Measurements from ENCODE around the gene BPIFB3. TPM values are rescaled to one million over a fixed set of nuclear protein-coding genes. Genes with fewer than 3 reads are reported as not detected.

Gene BPIFB3
- polyA plus RNA-seq, 1 donor (not counting 4 experiments of a cell fraction or from before 2014, with no cell fraction given) = not detected

DNA sequence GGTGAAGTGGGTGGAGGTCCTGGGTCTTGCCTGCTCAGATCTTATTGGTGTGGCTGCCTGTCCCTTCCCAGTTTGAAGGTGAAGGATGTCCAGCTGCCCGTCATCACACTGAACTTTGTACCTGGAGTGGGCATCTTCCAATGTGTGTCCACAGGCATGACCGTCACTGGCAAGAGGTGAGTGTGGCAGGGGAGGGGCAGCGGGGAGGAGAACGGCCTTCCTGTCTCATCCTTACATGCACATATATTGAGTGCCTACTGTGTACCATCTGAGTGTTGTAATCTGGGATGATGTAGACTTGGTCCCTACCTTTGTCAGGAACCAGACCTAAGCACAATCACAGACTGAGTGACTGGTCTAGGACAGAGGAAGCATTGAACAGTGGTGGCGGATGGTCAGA lies 19.6 kb upstream of the BPIFB3 start:
- dilution Hi-C loops (cut with MboI; ENCODE audit: extremely low pct_ligation_motif_present, low sequenced_read_pairs) = no loop called here
- no peaks in the 10 kb centered on the region for H3K9me3 ChIP-seq (ENCODE audit: control insufficient read depth, low read depth, low read length)
- FAIRE-seq (no peak), DNase-seq (ENCODE audit: low read depth, low spot score) (no peak)
- H3K4me1 ChIP-seq (ENCODE audit: control insufficient read depth, extremely low read depth, insufficient read depth, low read length) = no peaks in the 10 kb centered on the region
- H3K27me3 ChIP-seq (ENCODE audit: control insufficient read depth, extremely low read depth, insufficient read depth, low read length) = no peaks in the 10 kb centered on the region
- no peak overlapping the region for H2AFZ ChIP-seq (ENCODE audit: control insufficient read depth, low read length)
- no peak overlapping the region for H3K9ac ChIP-seq (ENCODE audit: control insufficient read depth, extremely low read depth, insufficient read depth, low read length)
- H4K20me1 ChIP-seq (ENCODE audit: control insufficient read depth, extremely low read depth, insufficient read depth, low read length) = no peaks in the 10 kb centered on the region
- TF ChIP-seq EZH2 (IDR thresholded peaks at IDR 0.05; ENCODE audit: low read length) (no peak), CTCF (optimal IDR thresholded peaks at IDR 0.05 in 1 of 3, IDR thresholded peaks at IDR 0.05 in 1 of 3, conservative IDR thresholded peaks at IDR 0.05 in 1 of 3; ENCODE audit: extremely low read depth in 1 of 3, insufficient read depth in 2 of 3, low read length in 3 of 3) (no peak)
- H3K27ac ChIP-seq (ENCODE audit: control insufficient read depth, insufficient read depth, low read length) = no peak overlapping the region
- H3K9me1 ChIP-seq (ENCODE audit: control insufficient read depth, extremely low read depth, insufficient read depth, low read length) = no peaks in the 10 kb centered on the region
- no peaks in the 10 kb centered on the region for H3K79me2 ChIP-seq (ENCODE audit: control insufficient read depth, insufficient read depth, low read length)
- no peak overlapping the region for H3K4me2 ChIP-seq (ENCODE audit: control insufficient read depth, extremely low read depth, insufficient read depth, low read depth, low read length)
- no peaks in the 10 kb centered on the region for H3K36me3 ChIP-seq (ENCODE audit: control insufficient read depth in 2 of 2, extremely low read depth in 1 of 2, insufficient read depth in 2 of 2, low read length in 2 of 2)
- no peak overlapping the region for H3K4me3 ChIP-seq (ENCODE audit: control insufficient read depth in 2 of 3, extremely low read depth in 1 of 3, insufficient read depth in 2 of 3, low read depth in 1 of 3, low read length in 3 of 3)

DNA sequence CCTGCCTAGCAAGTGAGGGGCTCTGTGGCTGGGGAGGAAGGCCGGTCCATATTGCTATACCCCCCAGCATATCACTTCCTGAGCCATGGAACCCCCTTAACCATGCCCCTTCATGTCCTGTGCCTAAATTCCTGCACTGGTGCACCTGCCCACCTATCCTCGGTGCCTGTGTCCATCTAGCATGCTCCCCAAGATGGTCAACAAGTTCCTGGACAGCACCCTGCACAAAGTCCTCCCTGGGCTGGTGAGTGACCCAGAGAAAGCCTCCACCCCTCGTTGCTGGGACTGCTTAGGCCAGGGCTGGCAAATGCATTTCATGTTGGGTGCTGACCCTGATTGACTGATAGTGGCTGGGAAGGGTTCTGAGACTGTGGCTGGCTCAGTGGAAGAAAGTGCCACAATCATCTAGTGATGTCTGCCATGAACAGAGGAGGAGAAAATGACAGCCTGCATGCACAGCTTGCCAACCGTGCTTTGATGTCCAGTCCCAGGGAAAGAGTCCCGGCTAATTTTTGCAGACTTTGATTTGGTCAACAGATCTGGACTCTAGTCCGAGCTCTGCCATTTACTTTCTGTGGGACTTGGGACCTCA lies 18.7 kb upstream of the BPIFB3 start:
- Histone ChIP-seq H3K4me2 (ENCODE audit: control insufficient read depth, extremely low read depth, insufficient read depth, low read depth, low read length) (no peak overlapping the region), H3K27ac (ENCODE audit: control insufficient read depth, insufficient read depth, low read length) (no peak overlapping the region), H3K9me3 (ENCODE audit: control insufficient read depth, low read depth, low read length) (no peaks in the 10 kb centered on the region), H3K9ac (ENCODE audit: control insufficient read depth, extremely low read depth, insufficient read depth, low read length) (no peak overlapping the region), H3K79me2 (ENCODE audit: control insufficient read depth, insufficient read depth, low read length) (no peaks in the 10 kb centered on the region), H3K27me3 (ENCODE audit: control insufficient read depth, extremely low read depth, insufficient read depth, low read length) (peaks cover 2% of the 10 kb centered on the region), H4K20me1 (ENCODE audit: control insufficient read depth, extremely low read depth, insufficient read depth, low read length) (no peaks in the 10 kb centered on the region), H3K36me3 (ENCODE audit: control insufficient read depth in 2 of 2, extremely low read depth in 1 of 2, insufficient read depth in 2 of 2, low read length in 2 of 2) (no peaks in the 10 kb centered on the region), H3K4me3 (ENCODE audit: control insufficient read depth in 2 of 3, extremely low read depth in 1 of 3, insufficient read depth in 2 of 3, low read depth in 1 of 3, low read length in 3 of 3) (no peak overlapping the region), H2AFZ (ENCODE audit: control insufficient read depth, low read length) (no peak overlapping the region), H3K4me1 (ENCODE audit: control insufficient read depth, extremely low read depth, insufficient read depth, low read length) (no peaks in the 10 kb centered on the region), H3K9me1 (ENCODE audit: control insufficient read depth, extremely low read depth, insufficient read depth, low read length) (no peaks in the 10 kb centered on the region)
- TF ChIP-seq CTCF (optimal IDR thresholded peaks at IDR 0.05 in 1 of 3, IDR thresholded peaks at IDR 0.05 in 1 of 3, conservative IDR thresholded peaks at IDR 0.05 in 1 of 3; ENCODE audit: extremely low read depth in 1 of 3, insufficient read depth in 2 of 3, low read length in 3 of 3) = no peak
- no peak for TF ChIP-seq EZH2 (IDR thresholded peaks at IDR 0.05; ENCODE audit: low read length)
- FAIRE-seq (no peak), DNase-seq (ENCODE audit: low read depth, low spot score) (no peak)
- dilution Hi-C loops (cut with MboI; ENCODE audit: extremely low pct_ligation_motif_present, low sequenced_read_pairs) = no loop called here
